ENCODE results near the gene ITGAL. TPM values are rescaled to one million over a fixed set of nuclear protein-coding genes. Genes with fewer than 3 reads are reported as not detected.

Gene ITGAL
- total and polyA plus RNA-seq, 2 of the 13 experiments (the other 11 are each of a cell fraction or from before 2014, with no cell fraction given) = 0.86 to 1.2 TPM

DNA sequence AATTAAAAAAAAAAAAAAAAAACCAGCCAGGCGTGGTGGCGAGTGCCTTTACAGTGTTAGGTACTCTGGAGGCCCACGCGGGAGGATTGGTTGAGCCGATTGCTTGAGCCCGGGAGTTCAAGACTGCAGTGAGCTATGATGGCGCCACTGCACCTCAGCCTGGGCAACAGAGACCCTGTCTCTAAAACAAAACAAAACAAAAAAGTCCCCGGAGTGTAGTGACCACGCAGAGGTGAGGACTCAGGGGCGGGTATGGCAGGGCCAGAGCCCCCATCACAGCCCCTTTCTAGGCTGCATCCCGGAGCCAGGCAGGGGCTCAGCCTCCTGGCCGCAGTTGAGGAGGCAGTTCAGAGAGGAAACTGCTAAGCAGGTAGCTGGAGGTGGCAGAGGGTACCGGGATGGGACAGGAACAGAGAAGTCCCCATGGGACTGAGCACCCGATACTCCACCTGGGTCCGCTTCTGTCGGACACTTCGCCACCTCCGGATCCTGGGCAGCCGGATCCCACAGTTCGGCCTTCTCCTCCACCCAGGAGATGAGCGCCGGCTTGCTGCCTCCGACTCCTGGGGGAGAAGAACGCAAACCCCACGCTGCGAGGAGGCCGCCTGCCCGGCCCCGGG is 61.3 kb downstream of the ITGAL start (continued):
- TF ChIP-seq ELF1 (CRISPR knock-in tag; IDR thresholded peaks at IDR 0.05) = no peak
- TF ChIP-seq, protein P1, sequence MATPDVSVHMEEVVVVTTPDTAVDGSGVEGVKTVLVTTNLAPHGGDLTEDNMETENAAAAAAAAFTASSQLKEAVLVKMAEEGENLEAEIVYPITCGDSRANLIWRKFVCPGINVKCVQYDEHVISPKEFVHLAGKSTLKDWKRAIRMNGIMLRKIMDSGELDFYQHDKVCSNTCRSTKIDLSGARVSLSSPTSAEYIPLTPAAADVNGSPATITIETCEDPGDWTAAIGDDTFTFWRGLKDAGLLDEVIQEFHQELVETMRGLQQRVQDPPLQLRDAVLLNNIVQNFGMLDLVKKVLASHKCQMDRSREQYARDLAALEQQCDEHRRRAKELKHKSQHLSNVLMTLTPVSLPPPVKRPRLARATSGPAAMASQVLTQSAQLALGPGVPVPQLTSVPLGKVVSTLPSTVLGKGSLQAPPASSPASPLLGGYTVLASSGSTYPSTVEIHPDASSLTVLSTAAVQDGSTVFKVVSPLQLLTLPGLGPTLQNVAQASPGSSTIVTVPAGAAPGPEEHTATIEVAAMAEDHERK (CRISPR knock-in tag; IDR thresholded peaks at IDR 0.05; ENCODE audit: low read depth) = no peak
- TF ChIP-seq CEBPB (IDR thresholded peaks at IDR 0.05; ENCODE audit: borderline replicate concordance, low read depth, low read length) = no peak
- TF ChIP-seq ZNF230 (CRISPR knock-in tag; IDR thresholded peaks at IDR 0.05) = no peak
- TF ChIP-seq, protein P2, sequence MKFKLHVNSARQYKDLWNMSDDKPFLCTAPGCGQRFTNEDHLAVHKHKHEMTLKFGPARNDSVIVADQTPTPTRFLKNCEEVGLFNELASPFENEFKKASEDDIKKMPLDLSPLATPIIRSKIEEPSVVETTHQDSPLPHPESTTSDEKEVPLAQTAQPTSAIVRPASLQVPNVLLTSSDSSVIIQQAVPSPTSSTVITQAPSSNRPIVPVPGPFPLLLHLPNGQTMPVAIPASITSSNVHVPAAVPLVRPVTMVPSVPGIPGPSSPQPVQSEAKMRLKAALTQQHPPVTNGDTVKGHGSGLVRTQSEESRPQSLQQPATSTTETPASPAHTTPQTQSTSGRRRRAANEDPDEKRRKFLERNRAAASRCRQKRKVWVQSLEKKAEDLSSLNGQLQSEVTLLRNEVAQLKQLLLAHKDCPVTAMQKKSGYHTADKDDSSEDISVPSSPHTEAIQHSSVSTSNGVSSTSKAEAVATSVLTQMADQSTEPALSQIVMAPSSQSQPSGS (CRISPR knock-in tag; IDR thresholded peaks at IDR 0.05) = no peak
- no peak for TF ChIP-seq MLLT10 (CRISPR knock-in tag; IDR thresholded peaks at IDR 0.05)
- peak; percentile 19; the same call in 1 of the 2 replicates for TF ChIP-seq ZNF17 (CRISPR knock-in tag; IDR thresholded peaks at IDR 0.05)
- TF ChIP-seq SIX1 (CRISPR knock-in tag; IDR thresholded peaks at IDR 0.05; ENCODE audit: borderline replicate concordance) = no peak
- TF ChIP-seq KDM5A (IDR thresholded peaks at IDR 0.05; ENCODE audit: borderline replicate concordance, low read length) = peak; percentile 19; the same call in 1 of the 2 replicates
- TF ChIP-seq ATF7 (IDR thresholded peaks at IDR 0.05) = no peak
- TF ChIP-seq ATF7 (CRISPR knock-in tag; IDR thresholded peaks at IDR 0.05) = no peak
- TF ChIP-seq KDM6A (CRISPR knock-in tag; IDR thresholded peaks at IDR 0.05; ENCODE audit: low read depth) = no peak
- peak; percentile 61 for TF ChIP-seq YY1 (IDR thresholded peaks at IDR 0.05; ENCODE audit: insufficient read depth, insufficient replicate concordance, low read depth, low read length)
- 0 out of 2 replicates have a peak, but pooled peaks have one; percentile 17 for TF ChIP-seq ZFP90 (CRISPR knock-in tag; IDR thresholded peaks at IDR 0.05; ENCODE audit: borderline replicate concordance)
- no peak for TF ChIP-seq ZSCAN22 (CRISPR knock-in tag; IDR thresholded peaks at IDR 0.05)
- TF ChIP-seq NFKB2 (CRISPR knock-in tag; IDR thresholded peaks at IDR 0.05; ENCODE audit: borderline replicate concordance) = no peak
- peak; percentile 2; the same call in 1 of the 2 replicates for TF ChIP-seq ZNF567 (CRISPR knock-in tag; IDR thresholded peaks at IDR 0.05; ENCODE audit: borderline replicate concordance)
- no peak for TF ChIP-seq CENPX (CRISPR knock-in tag; IDR thresholded peaks at IDR 0.05)
- TF ChIP-seq ZNF138 (CRISPR knock-in tag; IDR thresholded peaks at IDR 0.05; ENCODE audit: low read depth) = no peak
- TF ChIP-seq, protein P3, sequence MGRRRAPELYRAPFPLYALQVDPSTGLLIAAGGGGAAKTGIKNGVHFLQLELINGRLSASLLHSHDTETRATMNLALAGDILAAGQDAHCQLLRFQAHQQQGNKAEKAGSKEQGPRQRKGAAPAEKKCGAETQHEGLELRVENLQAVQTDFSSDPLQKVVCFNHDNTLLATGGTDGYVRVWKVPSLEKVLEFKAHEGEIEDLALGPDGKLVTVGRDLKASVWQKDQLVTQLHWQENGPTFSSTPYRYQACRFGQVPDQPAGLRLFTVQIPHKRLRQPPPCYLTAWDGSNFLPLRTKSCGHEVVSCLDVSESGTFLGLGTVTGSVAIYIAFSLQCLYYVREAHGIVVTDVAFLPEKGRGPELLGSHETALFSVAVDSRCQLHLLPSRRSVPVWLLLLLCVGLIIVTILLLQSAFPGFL (CRISPR knock-in tag; IDR thresholded peaks at IDR 0.05) = no peak
- TF ChIP-seq, protein P4, sequence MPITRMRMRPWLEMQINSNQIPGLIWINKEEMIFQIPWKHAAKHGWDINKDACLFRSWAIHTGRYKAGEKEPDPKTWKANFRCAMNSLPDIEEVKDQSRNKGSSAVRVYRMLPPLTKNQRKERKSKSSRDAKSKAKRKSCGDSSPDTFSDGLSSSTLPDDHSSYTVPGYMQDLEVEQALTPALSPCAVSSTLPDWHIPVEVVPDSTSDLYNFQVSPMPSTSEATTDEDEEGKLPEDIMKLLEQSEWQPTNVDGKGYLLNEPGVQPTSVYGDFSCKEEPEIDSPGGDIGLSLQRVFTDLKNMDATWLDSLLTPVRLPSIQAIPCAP (CRISPR knock-in tag; IDR thresholded peaks at IDR 0.05; ENCODE audit: low read depth) = no peak; the same call in 1 of the 2 replicates
- TF ChIP-seq KAT8 (CRISPR knock-in tag; IDR thresholded peaks at IDR 0.05) = no peak
- no peak for TF ChIP-seq ZNF501 (CRISPR knock-in tag; IDR thresholded peaks at IDR 0.05)
- no peak; the same call in 1 of the 2 replicates for TF ChIP-seq FOXC1 (CRISPR knock-in tag; IDR thresholded peaks at IDR 0.05; ENCODE audit: borderline replicate concordance)
- no peak for TF ChIP-seq SOX5 (CRISPR knock-in tag; IDR thresholded peaks at IDR 0.05; ENCODE audit: borderline replicate concordance)
- no peak for TF ChIP-seq MBNL3 (CRISPR knock-in tag; conservative IDR thresholded peaks at IDR 0.05)
- TF ChIP-seq FOXJ3 (CRISPR knock-in tag; IDR thresholded peaks at IDR 0.05; ENCODE audit: borderline replicate concordance) = no peak
- TF ChIP-seq NFE2L1 (CRISPR knock-in tag; IDR thresholded peaks at IDR 0.05; ENCODE audit: borderline replicate concordance) = no peak
